SK-MEL-5 (cell line): ENCODE measurements around the gene LENG8. TPM values are rescaled to one million over a fixed set of nuclear protein-coding genes. Genes with fewer than 3 reads are reported as not detected.
A peak's percentile ranks its signal among the peaks of the same experiment; 100 is the strongest.

Experiments
- DNase-seq: peaks from one replicate; pipeline ENCODE4 v3.0.0-alpha.2; 2016; ENCODE audit warnings: low read depth, low spot score
- in situ Hi-C: cut with HindIII; loops from 2 replicates; pipeline ENCODE4 v1.10.0; 2016; ENCODE audit warnings: low sequenced_read_pairs, high pct_unique_total_duplicates, low pct_unique_long_range_greater_than_20kb
- polyA plus RNA-seq, 2 experiments: library from polyadenylated mRNA; depleted of rRNA; stranded (reverse); fragments of >200 nt; gene quantifications; 2 replicates each; pipeline ENCODE4 v1.2.3, GENCODE V29; 2015
- total RNA-seq: library from RNA; depleted of rRNA; stranded (reverse); fragments of >200 nt; shearing (Covaris generic); gene quantifications from 2 replicates; pipeline ENCODE4 v1.2.3, GENCODE V29; 2014; rRNA removed

The LENG8 gene
- 7.8 and 8.5 TPM in 2 replicates for total RNA-seq
- polyA plus RNA-seq (2015; cell fraction: cytosol; rRNA removed), result 28.4 and 32.4 TPM in 2 replicates
- polyA plus RNA-seq (2015; cell fraction: nucleus; rRNA removed), result 426 and 471 TPM in 2 replicates

GRCh38 chr19:54448774-54449700, at the start of gene LENG8:
Gene LENG8 (plus strand): TSS chr19:54449199. CDS start chr19:54451345, 2,146 bp downstream.
- peak; percentile 96 for DNase-seq
- in situ Hi-C loops, result no loop called here

DNA sequence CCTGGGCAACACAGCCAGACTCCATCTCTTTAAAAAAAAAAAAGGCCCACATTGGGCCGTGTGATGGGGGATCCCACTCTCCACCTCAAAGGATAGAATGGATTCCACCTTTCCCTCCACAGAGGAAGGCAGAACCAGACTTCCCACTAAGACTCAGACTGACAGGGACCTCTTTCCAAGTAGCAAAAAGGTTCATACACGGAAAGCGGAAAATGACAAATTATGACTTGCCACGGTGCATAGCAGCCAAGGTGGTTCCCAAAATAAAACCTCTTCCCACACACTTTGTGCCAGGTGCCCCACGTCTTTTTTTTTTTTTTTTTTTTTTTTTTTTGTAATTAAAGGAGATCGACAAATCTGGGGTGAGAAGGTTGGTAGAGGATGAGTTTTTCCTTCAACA, 48.1 kb upstream of the LENG8 start:
- DNase-seq, result no peak

DNA sequence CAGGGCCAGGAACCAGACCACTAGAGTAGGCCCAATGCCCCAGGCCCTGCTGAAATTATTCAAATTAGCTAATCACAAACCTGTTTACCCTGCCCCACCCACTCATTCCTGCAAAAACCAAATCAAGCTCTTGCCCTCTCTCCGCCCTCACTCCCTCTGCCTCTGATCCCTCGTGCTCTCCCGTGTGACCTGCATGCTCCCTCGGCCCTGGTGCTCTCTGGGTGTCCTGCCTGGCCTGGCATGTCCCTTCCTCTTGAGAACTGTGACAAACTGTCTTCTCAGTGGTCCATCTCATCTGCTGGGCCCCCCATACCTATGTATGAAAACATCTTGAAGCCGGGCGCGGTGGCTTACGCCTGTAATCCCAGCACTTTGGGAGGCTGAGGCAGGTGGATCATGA, 45.9 kb upstream of the LENG8 start:
- DNase-seq, result no peak
- in situ Hi-C loops, result no loop called here

More for the DNA sequence above, 48.1 kb upstream of the LENG8 start:
- in situ Hi-C loops, result no loop called here

DNA sequence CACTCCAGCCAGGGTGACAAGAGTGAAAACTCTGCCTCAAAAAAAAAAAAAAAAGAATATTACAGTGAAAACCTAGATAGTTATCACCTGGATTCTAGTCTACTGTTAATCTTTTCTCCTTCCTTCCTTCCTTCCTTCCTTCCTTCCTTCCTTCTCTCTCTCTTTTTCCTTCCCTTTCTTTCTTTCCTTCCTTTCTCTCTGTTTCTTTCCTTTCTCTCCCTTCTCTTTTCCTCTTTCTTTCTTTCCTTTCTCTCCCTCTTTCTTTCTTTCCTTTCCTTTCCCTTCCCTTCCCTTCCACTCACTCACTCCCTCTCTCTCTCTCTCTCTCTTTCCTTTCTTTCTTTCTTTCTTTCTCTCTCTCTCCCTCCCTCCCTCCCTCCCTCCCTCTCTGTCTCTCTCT, 43.4 kb upstream of the LENG8 start:
- in situ Hi-C loops, result no loop called here
- no peak for DNase-seq

GRCh38 chr19:54407780-54408179, 41.2 kb upstream of the LENG8 start:
- no peak for DNase-seq
- in situ Hi-C loops, result no loop called here

- in situ Hi-C loops, result no loop called here
- no peak for DNase-seq
These were observed 40.5 kb upstream of the LENG8 start for GRCh38 chr19:54408456-54409026.

DNA sequence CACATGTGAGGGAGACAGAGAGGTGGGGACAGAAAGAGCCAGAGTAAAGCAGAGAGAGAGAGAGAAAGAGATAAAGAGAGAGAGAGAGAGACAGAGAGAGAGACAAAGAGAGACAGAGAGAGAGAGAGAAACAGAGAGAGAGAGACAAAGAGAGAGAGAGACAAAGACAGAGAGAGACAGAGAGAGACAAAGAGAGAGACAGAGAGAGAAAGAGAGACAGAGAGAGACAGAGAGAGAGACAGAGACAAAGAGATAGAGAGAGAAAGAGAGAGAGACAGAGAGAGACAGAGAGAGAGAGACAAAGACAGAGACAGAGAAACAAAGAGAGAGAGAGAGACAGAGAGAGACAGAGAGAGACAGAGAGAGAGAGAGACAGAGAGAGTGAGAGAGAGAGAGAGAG, 38.0 kb upstream of the LENG8 start:
- in situ Hi-C loops, result no loop called here

GRCh38 chr19:54412877-54413276, 36.1 kb upstream of the LENG8 start:
- no peak for DNase-seq
- in situ Hi-C loops, result no loop called here

More for the DNA sequence above, 38.0 kb upstream of the LENG8 start:
- no peak for DNase-seq

- no peak for DNase-seq
- in situ Hi-C loops, result no loop called here
These were observed 34.8 kb upstream of the LENG8 start for GRCh38 chr19:54414156-54414555.

- no peak for DNase-seq
- in situ Hi-C loops, result no loop called here
These were observed 33.6 kb upstream of the LENG8 start, which contains the start of gene TTYH1 for GRCh38 chr19:54415208-54415900. Gene TTYH1 (plus strand): TSS chr19:54415464. CDS start chr19:54415553, 89 bp downstream.

DNA sequence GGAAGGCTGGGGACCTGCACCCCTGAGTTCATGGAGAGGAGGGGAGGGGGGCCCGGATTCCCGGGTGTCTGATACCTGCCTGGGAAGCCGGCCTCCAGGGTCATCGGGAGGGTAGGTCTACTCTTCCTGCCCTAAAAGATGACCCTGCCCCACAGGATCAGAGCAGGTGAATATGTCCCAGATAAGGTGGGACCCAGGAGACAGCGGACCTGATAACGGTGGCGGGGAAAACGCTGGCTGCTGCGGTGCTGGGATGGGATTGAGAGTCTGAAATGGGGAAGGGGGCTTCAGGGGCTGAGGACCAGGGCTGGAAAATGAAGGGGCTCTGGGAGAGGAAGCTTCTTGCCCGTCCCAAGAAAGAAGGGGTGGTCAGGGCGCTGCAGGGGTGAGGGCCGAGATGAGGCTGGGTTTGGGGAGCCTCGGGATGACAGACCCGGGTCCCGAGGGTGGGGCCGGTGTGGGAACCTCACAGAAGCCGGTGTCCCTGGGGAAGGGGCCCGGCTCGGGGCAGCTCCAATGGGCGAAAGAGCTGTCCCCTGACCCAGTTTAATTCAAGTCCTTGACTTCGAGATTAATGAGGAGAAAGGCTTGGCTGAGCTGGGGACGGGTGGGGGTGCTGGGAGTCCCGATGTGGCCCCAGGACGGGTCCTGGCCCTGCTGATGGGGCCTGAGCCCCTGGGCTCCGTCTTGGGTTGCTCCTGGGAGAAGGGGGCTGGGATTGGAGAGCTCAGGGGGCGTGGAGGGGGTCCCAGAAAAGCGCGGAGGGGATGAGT, 32.9 kb upstream of the LENG8 start:
- no peak for DNase-seq
- in situ Hi-C loops, result no loop called here

- no peak for DNase-seq
- in situ Hi-C loops, result no loop called here
These were observed 32.1 kb upstream of the LENG8 start for GRCh38 chr19:54416695-54417491.

DNA sequence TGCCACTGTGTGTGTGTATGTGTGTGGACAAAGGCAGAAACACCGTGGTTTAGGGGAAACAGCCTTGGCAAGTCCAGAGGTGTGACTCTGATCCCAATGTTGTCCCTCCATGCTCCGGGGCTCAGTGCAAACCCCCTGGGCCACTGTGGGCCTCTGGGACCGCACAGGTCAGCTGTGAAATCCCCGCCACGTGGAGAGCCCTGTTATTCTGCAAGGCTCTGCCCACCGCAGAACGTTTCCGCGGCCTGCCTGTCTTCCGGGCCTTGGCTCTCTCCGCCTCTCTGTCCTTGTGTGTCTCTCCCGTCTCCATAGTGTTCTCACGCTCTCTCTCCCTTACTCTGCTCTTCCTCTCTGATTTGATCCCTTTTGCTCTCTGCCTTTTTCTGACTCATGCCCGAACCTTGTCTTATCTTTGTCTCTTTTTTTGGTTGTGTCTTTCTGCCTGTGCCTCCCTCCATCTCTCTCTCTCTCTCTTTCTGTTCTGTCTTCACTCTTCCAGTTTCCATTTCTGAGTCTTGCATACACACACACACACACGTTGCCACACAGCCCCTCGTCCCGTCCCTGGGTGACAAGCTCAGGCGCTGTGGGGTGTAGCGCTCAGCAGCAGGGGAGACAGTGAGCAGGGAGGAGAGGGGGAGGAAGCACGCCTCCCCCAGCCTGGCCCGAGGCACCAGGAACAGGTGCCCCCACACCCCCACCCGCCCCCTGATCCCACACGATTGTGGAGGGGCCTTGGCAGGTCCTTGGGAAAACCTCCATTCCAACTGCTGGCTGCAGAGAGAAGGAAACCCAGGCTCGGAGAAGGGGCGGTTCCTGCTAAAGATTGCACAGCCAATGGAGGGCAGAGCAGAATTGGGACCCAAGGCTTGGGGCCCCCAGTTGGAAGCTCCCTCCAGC, 30.7 kb upstream of the LENG8 start:
- in situ Hi-C loops, result no loop called here

DNA sequence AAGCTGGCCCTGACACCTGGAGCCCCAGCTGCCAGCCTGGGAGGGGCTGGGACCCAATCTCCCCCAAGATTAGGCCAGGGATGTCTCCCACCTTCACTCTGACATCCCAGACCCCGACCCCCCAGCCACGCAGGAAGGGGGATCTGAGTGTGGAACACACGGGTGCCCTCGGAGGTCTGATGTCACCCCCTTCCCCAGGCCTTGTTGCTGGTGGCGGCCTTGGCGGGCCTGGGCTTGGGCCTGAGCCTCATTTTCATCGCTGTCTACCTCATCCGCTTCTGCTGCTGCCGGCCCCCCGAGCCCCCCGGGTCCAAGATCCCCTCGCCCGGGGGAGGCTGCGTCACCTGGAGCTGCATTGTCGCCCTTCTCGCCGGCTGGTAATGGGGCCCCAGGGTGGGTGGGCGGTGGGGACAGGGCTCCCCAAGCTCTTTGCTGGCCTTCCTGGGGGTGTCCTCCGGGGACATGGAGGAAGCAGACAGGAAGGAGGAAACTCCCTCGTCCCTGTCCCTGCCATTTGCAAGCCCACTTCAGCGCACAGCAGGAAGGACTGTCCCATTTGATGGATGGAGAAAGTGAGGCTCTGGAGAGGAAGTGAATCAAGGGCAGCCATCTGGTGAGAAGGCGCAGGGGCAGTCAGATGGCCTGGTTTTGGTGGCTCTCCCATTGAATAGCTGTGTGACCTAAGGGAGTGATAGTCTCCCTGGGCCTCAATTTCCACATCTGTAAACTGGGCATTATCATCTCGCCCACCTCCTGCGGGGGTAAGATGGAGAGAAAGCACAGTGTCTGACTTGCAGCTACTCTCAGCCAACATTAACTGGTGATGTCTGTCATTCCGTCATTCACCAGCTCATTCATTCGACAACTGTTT, 29.8 kb upstream of the LENG8 start:
- in situ Hi-C loops, result no loop called here
- no peak for DNase-seq

More for the DNA sequence above, 30.7 kb upstream of the LENG8 start:
- DNase-seq, result no peak

- in situ Hi-C loops, result no loop called here
- no peak for DNase-seq
These were observed 29.0 kb upstream of the LENG8 start for GRCh38 chr19:54420068-54420382.
